HUDEP-2 (cell line): ENCODE results near the gene UROC1.

Source experiments
- DNase-seq, 76 experiments: peaks; one replicate each; lab custom pipeline; 2025; ENCODE audit not compliant: unreplicated experiment in 76 of 76; lab: John Stamatoyannopoulos, UW

The UROC1 gene

DNA sequence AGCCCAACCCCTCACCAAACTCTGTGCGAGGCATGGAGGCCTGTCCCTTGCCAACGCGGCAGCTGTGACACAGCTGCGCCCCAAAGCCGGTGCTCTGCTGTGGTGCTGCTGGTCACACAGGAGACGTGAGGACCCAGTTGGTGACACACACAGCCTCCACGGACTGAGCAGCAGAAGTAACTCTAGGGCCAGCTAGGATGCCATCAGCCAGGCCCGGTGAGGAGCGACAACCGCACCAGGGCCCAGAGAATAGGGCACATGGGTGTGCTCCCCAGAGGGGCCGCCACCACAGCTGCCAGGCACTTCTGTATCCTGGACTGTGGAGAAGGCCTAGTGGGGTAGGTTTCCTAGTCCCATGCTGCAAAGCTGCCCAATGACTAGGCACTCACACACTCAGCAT lies 52.6 kb downstream of the UROC1 start:
- no peak for DNase-seq

- DNase-seq = no peak
These were observed 53.1 kb downstream of the UROC1 start for GRCh38 chr3:126464494-126464893.

DNA sequence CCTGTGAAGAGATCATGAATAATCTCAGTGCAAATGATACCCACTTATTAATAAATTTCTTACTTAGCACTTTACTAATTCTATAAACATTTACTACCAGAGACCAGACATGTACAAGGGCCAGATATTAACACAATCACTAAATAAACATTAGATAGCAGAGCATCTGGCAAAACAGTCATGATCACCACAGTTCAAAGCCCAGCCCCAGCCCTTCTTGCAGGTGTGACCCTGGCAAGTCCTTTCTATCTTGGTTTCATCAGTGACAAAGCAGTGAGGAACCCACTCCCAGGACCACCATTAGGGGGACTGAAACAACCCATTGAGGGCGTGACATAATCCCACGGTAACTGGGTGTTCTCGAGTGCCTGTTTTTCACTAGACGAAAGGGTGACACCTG lies 53.5 kb downstream of the UROC1 start:
- no peak for DNase-seq

GRCh38 chr3:126463521-126463920 lies 54.1 kb downstream of the UROC1 start:
- DNase-seq = no peak

GRCh38 chr3:126461450-126462070 lies 56.0 kb downstream of the UROC1 start:
- DNase-seq = no peak

DNA sequence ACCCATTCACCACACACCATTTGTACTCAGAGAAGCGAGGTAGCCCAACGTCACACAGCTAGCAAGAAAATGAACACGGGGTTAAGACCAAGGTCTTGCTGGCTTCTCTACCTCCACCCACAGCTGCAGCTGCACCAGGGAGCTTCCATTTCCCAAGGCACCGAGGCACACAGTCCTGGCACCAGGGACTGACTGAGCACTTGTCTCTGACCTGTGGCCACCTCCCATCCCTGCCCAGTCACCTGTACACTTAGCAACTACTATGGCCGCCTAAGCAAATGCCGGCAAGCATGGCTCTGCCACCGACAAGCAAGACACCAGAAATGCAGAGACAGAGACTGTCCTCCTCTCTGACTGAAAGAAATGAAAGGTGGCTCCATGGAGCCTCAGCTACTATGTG lies 57.2 kb downstream of the UROC1 start:
- no peak for DNase-seq

GRCh38 chr3:126459763-126460127 lies 57.8 kb downstream of the UROC1 start:
- no peak for DNase-seq

GRCh38 chr3:126459111-126459762 lies 58.3 kb downstream of the UROC1 start:
- no peak for DNase-seq

GRCh38 chr3:126456766-126457388 lies 60.7 kb downstream of the UROC1 start:
- no peak for DNase-seq

DNA sequence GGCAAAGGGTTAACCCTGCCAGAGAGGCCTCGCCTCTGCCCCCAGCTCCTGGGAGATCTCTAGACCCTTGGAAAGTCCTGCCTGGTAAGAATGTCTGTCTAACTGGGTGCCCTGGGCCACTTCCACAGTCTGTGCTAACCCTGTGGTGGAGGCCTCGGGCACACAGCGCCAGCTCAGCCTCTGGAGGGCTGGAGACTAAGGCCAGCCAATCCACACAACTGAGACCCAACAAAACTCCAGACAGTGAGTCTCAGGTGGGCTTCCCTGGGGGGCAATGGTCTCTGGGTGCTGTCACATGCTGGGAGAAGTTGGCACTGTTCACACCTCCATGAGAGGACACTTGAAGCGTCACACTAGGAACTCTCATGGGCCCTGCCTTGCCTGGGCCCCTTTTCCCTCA lies 61.4 kb downstream of the UROC1 start:
- no peak for DNase-seq

DNA sequence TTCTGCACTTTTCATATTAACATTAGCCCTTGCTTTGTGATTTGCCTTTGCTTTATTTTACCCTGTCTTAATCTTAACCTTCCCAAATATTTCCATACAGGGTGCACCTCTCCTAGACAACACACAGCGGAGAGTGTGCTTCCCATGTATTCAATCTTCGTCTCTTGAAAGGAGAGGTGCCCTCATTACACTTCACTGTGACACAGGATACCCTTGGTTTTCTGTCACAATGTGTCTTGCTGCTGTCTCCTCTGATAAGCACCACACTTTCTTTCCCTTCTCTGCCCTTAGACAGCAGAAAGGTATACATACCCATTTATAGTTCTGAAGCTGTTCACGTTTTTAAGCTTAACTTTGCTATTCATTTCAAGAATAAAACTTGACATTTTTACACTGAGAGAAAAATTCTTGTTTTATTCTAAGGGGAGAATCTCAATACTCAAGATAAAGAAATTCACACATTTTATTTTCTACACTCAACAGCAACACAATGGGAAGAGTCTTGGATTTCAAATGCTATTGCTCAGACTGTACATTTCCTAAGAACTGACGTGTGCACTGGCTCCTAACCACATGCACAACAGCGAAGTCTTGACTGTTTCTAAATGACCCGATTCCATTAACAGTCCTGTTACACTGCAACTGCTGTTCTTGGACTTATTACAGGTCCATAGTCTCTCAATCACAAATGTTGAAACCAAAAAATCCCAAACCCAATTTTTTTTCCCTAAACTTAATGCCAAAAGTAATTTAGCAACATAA lies 63.0 kb downstream of the UROC1 start:
- no peak for DNase-seq

GRCh38 chr3:126454025-126454424 lies 63.5 kb downstream of the UROC1 start:
- no peak for DNase-seq

- no peak for DNase-seq
These were observed 65.4 kb downstream of the UROC1 start for GRCh38 chr3:126452213-126452612.

- DNase-seq = no peak
These were observed 66.1 kb downstream of the UROC1 start for GRCh38 chr3:126451511-126451910.

GRCh38 chr3:126450744-126451143 lies 66.8 kb downstream of the UROC1 start:
- no peak for DNase-seq

DNA sequence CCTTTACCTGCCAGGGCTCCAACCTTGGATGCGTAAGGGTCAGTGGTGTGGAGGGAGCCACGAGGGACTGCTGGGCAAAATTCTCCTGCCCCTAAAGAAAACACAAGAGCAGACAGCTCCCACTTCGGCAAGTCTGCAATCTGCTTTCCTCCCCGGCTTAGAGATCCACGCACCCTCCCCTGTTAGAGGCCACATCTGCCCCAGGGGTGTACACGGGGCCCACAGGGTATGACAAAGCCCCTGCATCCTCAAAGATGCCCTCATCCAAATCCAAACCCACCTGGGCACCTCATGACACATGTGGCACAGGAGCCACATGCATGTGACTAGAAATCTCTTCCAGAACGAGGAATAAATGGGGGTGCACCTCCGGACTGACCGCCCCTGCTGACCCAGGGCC lies 67.4 kb downstream of the UROC1 start:
- no peak for DNase-seq

GRCh38 chr3:126449621-126450051 lies 67.9 kb downstream of the UROC1 start:
- DNase-seq = no peak

DNA sequence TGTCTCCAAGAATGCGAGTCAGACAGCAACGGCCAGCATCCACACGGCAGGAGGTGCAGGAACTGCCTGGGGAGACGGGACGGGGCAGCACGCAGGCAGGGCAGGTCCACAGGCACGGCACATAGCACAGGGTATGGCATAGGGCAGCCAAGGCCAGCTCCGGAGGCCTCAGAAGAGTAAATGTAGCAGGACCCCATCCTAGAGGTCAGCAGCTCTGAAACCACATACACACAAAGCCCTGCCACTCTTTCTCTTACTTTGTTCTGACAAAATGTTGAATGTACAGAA lies 68.7 kb downstream of the UROC1 start:
- DNase-seq = no peak

DNA sequence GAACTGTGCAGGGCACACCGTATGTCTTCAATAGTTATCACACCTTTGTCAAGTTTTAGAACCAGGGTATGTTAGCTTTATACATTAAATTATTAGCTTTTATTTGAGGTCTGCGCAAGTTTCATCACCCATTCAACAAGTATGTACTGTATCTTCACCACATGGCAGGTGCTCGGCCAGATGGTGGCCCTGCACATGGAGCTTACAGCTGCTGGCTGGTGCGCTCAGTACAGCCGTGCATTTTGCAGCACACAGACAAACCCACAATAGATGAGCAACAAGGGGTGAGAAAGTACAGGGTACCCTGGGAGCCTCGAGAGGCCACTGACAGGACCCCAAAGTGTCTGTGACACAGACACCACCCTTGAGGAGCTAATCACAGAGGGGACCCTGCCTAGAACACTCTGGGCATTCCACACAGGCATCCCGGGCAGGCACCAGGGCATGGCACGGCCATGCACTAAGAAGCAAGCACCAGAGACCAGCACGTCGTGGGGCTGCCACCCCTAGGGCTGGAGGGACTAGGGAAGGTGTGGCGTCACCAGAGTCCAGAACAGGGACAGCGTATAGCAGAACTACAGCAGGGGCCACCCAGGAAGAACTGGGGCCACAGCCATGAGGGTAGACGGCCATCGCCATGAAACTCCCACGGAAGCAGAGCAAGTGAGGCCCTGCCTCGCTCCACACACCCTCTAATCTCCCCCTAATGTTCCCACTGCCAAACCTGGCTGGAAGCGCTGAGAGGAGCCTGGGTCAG lies 69.3 kb downstream of the UROC1 start:
- DNase-seq = no peak

- DNase-seq = no peak
These were observed 70.0 kb downstream of the UROC1 start for GRCh38 chr3:126447456-126448106.

DNA sequence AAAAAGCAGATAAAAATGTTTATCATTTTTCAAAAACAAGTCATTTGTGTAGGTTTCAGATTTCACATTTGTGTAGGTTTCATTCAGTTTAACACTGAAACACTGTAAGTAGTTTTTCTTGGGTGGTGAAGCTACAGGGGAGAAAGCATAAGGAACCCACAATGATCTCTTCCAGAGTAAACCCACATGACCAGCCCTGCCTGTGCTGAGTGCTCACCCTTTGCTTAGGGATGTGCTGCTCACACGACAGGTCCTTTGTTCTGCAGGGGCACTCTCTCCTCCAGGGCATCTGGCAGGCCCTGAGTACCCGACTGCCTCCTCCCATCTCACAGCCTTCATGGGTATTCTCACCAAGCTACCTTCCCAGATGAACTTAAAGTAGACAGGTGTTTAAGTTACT lies 70.8 kb downstream of the UROC1 start:
- no peak for DNase-seq
